ENCODE results near the gene FAM107B.

DNA sequence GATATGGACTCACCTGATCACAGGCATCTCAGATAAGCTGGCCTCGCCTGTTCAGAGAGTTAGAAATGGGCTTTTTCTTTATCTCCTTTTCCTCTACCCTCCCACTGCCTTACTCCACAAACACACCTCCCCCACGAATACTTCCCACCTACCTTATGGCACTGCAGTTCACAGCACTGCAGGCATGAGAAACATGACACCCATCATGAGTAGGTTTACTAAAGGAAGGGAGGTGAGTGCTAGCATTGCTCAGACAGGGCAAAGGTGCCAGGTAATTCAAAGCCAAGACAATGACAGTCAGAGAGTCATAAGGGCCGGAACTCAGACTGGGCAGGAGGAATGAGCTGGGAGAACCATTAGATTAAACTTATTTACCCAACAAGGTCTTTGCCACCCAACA lies 220.6 kb downstream of the FAM107B start:
- TF ChIP-seq, protein P1, sequence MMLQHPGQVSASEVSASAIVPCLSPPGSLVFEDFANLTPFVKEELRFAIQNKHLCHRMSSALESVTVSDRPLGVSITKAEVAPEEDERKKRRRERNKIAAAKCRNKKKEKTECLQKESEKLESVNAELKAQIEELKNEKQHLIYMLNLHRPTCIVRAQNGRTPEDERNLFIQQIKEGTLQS (IDR thresholded peaks at IDR 0.05; ENCODE audit: insufficient read depth, low read depth, low read length), result no peak
- no peak for TF ChIP-seq SIX5 (IDR thresholded peaks at IDR 0.05; ENCODE audit: low read depth, low read length)

Data from H1 (cell line).